Endothelial cell of umbilical vein (primary cell): ENCODE measurements around the gene PRR5L.

Experiments
- EZH2 ChIP-seq: IDR thresholded peaks from 2 replicates; pipeline ENCODE4 v1.6.1; 2012; ENCODE audit warnings: borderline replicate concordance, low read depth, mild to moderate bottlenecking, moderate library complexity, low read length, inconsistent platforms; ENCODE audit not compliant: severe bottlenecking
- FOS ChIP-seq: IDR thresholded peaks from 2 replicates; pipeline ENCODE4 v1.6.1; 2011; ENCODE audit warnings: mild to moderate bottlenecking, low read length, moderate library complexity, borderline replicate concordance; ENCODE audit not compliant: insufficient read depth
- GATA2 ChIP-seq: IDR thresholded peaks from 2 replicates; pipeline ENCODE4 v1.7.0; 2011; ENCODE audit warnings: low read depth, mild to moderate bottlenecking, moderate library complexity, mixed read lengths, low read length; ENCODE audit not compliant: insufficient read length, insufficient read depth
- MYC ChIP-seq: IDR thresholded peaks from one replicate; pipeline ENCODE4 v1.6.1; 2011; ENCODE audit warnings: mild to moderate bottlenecking, low read depth, low read length
- POLR2A ChIP-seq: IDR thresholded peaks from 2 replicates; pipeline ENCODE4 v1.6.1; 2012; ENCODE audit warnings: low read depth, mild to moderate bottlenecking, control low read depth, low read length
- POLR2AphosphoS5 ChIP-seq: IDR thresholded peaks from 2 replicates; pipeline ENCODE4 v1.6.1; 2012; ENCODE audit warnings: low read depth, mild to moderate bottlenecking, control low read depth, low read length, moderate library complexity; ENCODE audit not compliant: insufficient read depth
- TF ChIP-seq, protein P1 (sequence below), 2 donors: IDR thresholded peaks; 1 replicate in 1 of 2; 2 replicates in 1 of 2; pipeline ENCODE4 v1.5.1; 2011; ENCODE audit warnings: low read length in 2 of 2, mild to moderate bottlenecking in 2 of 2, moderate library complexity in 2 of 2, control low read depth in 1 of 2, inconsistent platforms in 1 of 2, low read depth in 1 of 2; ENCODE audit not compliant: insufficient read depth in 1 of 2; ENCODE audit errors: extremely low read depth in 1 of 2
- TF ChIP-seq, protein P2 (sequence below): IDR thresholded peaks from 2 replicates; pipeline ENCODE4 v1.6.1; 2011; ENCODE audit not compliant: insufficient read depth, insufficient read length

DNA sequence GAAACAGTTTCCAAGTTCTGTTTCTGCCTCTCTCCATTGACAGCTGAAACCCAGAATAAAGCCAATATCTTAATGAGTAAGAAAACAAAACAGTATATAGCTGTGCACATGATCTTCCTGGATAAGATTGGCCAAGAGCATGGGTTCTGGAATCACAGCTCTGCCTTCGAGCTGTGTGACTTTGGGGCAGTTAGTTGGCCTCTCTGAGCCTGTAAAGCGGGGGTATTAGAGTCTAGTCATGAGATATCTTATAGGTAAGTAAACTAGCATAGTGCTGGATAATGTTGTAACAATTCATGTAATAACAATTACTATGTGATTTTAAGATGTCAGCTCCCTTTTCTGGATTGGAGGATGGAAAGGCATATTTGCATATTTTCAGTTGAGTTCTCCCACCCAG, 140.5 kb downstream of the PRR5L start:
- no peak for TF ChIP-seq POLR2A
- TF ChIP-seq GATA2, result no peak
- TF ChIP-seq, protein P1, sequence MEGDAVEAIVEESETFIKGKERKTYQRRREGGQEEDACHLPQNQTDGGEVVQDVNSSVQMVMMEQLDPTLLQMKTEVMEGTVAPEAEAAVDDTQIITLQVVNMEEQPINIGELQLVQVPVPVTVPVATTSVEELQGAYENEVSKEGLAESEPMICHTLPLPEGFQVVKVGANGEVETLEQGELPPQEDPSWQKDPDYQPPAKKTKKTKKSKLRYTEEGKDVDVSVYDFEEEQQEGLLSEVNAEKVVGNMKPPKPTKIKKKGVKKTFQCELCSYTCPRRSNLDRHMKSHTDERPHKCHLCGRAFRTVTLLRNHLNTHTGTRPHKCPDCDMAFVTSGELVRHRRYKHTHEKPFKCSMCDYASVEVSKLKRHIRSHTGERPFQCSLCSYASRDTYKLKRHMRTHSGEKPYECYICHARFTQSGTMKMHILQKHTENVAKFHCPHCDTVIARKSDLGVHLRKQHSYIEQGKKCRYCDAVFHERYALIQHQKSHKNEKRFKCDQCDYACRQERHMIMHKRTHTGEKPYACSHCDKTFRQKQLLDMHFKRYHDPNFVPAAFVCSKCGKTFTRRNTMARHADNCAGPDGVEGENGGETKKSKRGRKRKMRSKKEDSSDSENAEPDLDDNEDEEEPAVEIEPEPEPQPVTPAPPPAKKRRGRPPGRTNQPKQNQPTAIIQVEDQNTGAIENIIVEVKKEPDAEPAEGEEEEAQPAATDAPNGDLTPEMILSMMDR (IDR thresholded peaks at IDR 0.05; ENCODE audit: extremely low read depth in 1 of 2, insufficient read depth in 1 of 2, low read depth in 1 of 2, low read length in 2 of 2), result no peak
- no peak for TF ChIP-seq EZH2
- TF ChIP-seq, protein P2, sequence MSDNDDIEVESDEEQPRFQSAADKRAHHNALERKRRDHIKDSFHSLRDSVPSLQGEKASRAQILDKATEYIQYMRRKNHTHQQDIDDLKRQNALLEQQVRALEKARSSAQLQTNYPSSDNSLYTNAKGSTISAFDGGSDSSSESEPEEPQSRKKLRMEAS, result no peak
- TF ChIP-seq POLR2AphosphoS5, result no peak
- no peak for TF ChIP-seq MYC
- no peak for TF ChIP-seq FOS
